Kidney epithelial cell (primary cell): ENCODE data around the gene GLS. TPM values are rescaled to one million over a fixed set of nuclear protein-coding genes. Genes with fewer than 3 reads are reported as not detected.

ENCODE experiments used
- DNase-seq: peaks from one replicate; pipeline ENCODE4 v3.0.0-alpha.2; 2010; ENCODE audit warnings: low read depth
- H3K27me3 ChIP-seq: 2 replicates; pipeline ENCODE4 v1.6.0; 2011; ENCODE audit warnings: low read length; ENCODE audit not compliant: control insufficient read depth, insufficient read depth
- H3K36me3 ChIP-seq: 2 replicates; pipeline ENCODE4 v1.5.1; 2011; ENCODE audit warnings: low read length; ENCODE audit not compliant: control insufficient read depth, insufficient read depth
- H3K4me3 ChIP-seq: 2 replicates; pipeline ENCODE4 v1.5.1; 2011; ENCODE audit warnings: low read depth, mild to moderate bottlenecking, control low read depth, low read length
- CTCF ChIP-seq: IDR thresholded peaks from 2 replicates; pipeline ENCODE4 v1.5.1; 2011; ENCODE audit warnings: mild to moderate bottlenecking, moderate library complexity, low read length, control low read depth, inconsistent platforms; ENCODE audit not compliant: insufficient read depth, poor library complexity, severe bottlenecking
- total RNA-seq: library from RNA; depleted of rRNA; stranded (reverse); fragments of >200 nt; gene quantifications from 2 replicates; pipeline ENCODE4 v1.2.3, GENCODE V29; 2015

Gene GLS
- total RNA-seq, 1 donor from 2014 or later, result 85.0 TPM

DNA sequence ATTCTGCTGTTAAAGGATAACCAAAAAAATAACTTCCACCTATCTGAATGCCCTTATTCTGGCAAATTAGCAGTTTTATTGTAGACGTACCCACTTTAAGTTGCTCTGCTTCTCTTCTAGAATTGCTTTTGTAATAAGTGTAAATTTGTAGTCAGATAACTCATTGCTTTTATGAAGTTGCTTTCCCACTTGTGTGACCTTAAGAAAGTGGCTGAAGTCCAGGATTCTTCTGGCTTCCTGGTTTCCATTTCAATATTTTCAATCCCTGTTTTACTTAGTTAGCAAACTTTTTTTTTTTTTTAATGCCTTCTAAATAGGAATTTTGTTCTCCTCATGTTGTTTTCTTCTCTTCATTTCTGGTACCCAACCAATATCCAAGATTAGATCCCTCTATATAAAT is 59.8 kb downstream of the GLS start:
- H3K27me3 ChIP-seq, result no peaks in the 10 kb centered on the region
- no peak for TF ChIP-seq CTCF
- no peak for DNase-seq
- H3K4me3 ChIP-seq, result no peak overlapping the region
- H3K36me3 ChIP-seq, result no peaks in the 10 kb centered on the region

DNA sequence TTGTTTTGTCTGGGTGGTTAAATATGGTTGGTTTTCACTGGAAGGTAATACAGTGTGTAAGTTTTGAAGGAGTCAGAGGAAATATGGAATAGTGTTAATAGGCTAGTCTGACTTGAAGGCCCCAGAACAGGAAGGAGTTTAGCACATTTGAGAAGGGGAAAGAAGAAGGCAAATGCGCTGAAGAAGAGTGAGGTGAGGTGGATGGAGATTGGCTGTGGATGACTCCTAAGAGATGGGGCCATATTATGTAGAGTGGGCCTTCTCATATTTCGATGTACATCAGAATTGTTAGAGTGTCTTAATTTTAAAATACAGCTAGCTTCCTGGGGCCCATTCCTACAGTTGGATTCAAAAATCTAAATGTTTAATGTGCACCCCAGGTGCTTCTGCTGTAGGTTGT is 61.0 kb downstream of the GLS start:
- TF ChIP-seq CTCF, result no peak
- Histone ChIP-seq H3K36me3 (no peaks in the 10 kb centered on the region), H3K27me3 (no peaks in the 10 kb centered on the region), H3K4me3 (no peak overlapping the region)
- DNase-seq, result no peak

DNA sequence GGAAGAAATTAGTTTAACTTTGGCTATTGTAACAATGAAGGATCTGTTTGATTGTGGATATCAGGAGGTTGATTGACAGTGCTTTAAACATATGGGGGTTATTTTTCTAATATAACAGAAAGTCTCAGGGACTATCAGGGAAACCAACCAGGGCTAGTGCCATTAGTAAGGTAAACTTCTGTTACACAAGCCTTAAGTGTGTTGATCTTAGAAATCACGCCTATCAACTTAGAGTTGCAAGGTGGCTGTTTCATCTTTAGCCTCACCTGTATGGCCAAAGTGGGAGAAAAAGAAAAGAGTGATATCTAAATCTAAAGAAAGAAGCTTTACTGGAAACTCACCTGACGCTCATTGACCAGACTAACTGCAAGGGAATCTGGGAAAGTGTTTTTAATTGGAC is 62.1 kb downstream of the GLS start:
- no peaks in the 10 kb centered on the region for H3K27me3 ChIP-seq
- no peak for DNase-seq
- no peak overlapping the region for H3K4me3 ChIP-seq
- H3K36me3 ChIP-seq, result no peaks in the 10 kb centered on the region
- no peak for TF ChIP-seq CTCF

DNA sequence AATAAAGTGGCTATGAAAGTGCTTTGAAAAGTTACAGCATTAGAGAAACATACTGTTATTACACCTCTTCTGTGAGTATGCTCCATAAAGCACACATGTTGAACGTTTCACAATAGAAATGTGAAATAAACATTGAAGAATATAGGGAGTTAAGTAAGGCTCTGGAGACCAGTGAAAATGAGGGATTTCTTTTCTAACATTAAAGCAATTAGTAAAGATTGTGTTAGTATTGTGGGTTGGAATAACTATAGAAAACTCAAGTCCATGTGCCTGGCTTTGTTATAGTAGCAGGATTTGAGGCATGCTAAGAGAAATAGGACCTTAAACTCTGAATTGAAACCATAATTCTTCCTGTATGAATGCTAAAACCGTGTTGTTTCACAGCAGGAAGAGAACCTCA is 63.1 kb downstream of the GLS start:
- H3K4me3 ChIP-seq, result no peak overlapping the region
- H3K27me3 ChIP-seq, result no peaks in the 10 kb centered on the region
- no peak for TF ChIP-seq CTCF
- DNase-seq, result no peak
- no peaks in the 10 kb centered on the region for H3K36me3 ChIP-seq

- DNase-seq, result no peak
These were observed 66.5 kb downstream of the GLS start for GRCh38 chr2:190947141-190947540.

More at GRCh38 chr2:190947141-190947540, 66.5 kb downstream of the GLS start:
- no peak for TF ChIP-seq CTCF
- H3K27me3 ChIP-seq, result no peaks in the 10 kb centered on the region
- H3K36me3 ChIP-seq, result no peaks in the 10 kb centered on the region
- no peak overlapping the region for H3K4me3 ChIP-seq
